Peyer's patch (tissue), 4 donors: ENCODE data around the gene KRT16.
"Not testable (repeated sequence)": the region's sequence is repeated elsewhere in the genome, so short reads cannot be mapped to it uniquely, and the experiment has no call there.

Source experiments
- POLR2A ChIP-seq, 2 donors: fragments of 450-650 bp; IDR thresholded peaks; one replicate each; pipeline ENCODE4 v1.5.1; 2017; ENCODE audit warnings: antibody characterized with exemption in 2 of 2, mild to moderate bottlenecking in 2 of 2, moderate library complexity in 2 of 2
- TF ChIP-seq, protein P1 (sequence below), 6 experiments: fragments of 450-650 bp in 4 of 6; fragments of 200-600 bp in 2 of 6; sonication (generic) in 1 of 6; IDR thresholded peaks; one replicate each; pipeline ENCODE4 v1.5.1; 2017 to 2019; ENCODE audit warnings: antibody characterized with exemption in 6 of 6, mild to moderate bottlenecking in 3 of 6, moderate library complexity in 1 of 6

DNA sequence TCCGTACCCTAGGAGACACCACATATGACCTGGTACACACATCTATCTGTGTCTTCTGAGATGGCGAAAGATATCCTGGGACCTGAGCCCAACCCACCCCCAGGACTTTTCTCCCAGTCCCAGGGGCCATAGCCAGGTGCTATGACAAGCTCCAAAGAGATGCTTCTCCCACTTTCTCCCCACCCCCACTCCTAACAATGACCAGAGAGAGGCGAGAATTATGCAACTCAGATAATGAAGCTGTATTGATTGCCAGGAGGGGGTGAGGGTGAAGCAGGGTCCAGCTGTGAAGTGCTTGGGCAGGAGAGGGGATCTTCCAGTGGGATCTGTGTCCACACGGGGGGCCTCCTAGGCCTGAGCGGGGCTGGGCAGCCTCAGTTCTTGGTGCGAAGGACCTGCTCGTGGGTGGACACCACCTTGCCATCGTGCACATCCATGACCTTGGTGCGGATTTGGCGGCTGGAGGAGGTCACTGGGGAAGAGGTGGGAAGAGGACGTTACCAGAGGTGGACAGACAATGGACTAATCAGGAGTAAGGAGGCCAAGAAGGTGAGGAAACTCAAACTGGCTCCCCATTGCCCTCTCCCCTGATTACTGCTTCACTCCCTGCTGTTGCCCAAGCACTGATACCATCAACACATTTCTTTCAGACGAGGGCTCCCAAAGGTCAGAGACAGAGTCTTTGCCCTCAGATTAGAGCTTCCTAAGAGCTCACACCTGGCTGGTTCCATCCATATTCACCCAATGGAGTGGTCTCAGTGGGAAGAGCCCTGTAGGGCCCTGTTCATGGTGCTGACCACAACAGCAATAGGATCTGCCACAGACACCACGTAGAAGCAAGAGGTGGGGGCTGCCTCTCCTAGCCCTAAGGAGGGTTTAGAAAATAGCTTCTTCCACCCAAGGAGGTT lies 30.3 kb downstream of the KRT16 start:
- TF ChIP-seq, protein P1, sequence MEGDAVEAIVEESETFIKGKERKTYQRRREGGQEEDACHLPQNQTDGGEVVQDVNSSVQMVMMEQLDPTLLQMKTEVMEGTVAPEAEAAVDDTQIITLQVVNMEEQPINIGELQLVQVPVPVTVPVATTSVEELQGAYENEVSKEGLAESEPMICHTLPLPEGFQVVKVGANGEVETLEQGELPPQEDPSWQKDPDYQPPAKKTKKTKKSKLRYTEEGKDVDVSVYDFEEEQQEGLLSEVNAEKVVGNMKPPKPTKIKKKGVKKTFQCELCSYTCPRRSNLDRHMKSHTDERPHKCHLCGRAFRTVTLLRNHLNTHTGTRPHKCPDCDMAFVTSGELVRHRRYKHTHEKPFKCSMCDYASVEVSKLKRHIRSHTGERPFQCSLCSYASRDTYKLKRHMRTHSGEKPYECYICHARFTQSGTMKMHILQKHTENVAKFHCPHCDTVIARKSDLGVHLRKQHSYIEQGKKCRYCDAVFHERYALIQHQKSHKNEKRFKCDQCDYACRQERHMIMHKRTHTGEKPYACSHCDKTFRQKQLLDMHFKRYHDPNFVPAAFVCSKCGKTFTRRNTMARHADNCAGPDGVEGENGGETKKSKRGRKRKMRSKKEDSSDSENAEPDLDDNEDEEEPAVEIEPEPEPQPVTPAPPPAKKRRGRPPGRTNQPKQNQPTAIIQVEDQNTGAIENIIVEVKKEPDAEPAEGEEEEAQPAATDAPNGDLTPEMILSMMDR (IDR thresholded peaks at IDR 0.05) = not testable (repeated sequence)
- TF ChIP-seq POLR2A (IDR thresholded peaks at IDR 0.05) = not testable (repeated sequence)
